Measurements from ENCODE around the gene MYRIP. TPM values are rescaled to one million over a fixed set of nuclear protein-coding genes. Genes with fewer than 3 reads are reported as not detected.

MYRIP gene
- total RNA-seq, 4 donors from 2014 or later = 1.0 to 9.6 (median 3.2) TPM

DNA sequence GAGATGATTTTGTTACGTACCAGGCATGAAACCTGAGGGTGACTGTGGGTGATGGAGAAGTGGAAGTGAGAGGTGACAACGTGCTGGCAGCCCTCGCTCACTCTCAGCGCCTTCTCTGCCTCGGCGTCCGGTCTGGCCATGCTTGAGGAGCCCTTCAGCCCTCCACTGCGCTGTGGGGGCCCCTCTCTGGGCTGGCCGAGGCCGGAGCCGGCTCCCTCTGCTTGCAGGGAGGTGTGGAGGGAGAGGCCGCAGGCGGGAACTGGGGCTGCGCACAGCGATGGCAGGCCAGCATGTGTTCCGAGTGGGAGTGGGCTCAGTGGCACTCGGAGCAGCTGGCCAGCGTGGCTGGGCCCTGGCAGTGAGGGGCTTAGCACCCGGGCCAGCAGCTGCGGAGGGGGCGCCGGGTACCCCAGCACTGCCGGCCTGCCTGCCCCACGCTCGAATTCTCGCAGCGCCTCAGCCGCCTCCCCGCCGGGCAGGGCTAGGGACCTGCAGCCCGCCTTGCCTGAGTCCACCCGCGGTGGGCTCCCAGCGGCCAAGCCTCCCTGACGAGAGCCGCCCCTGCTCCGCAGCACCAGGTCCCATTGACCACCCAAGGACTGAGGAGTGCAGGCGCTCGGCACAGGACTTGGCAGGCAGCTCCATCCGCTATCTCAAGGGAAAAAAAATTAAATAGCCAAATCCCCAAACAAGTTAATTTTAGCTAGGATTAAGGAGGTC, 29.7 kb upstream of the MYRIP start:
- ATAC-seq (ENCODE audit: low FRiP score) = no peak
- TF ChIP-seq CTCF (IDR thresholded peaks at IDR 0.05) = no peak
- no peak for DNase-seq (ENCODE audit: low spot score)

GRCh38 chr3:39780352-39780751, 29.1 kb upstream of the MYRIP start:
- no peak for TF ChIP-seq CTCF (IDR thresholded peaks at IDR 0.05)
- DNase-seq (ENCODE audit: low spot score) (no peak), ATAC-seq (ENCODE audit: low FRiP score) (no peak)

DNA sequence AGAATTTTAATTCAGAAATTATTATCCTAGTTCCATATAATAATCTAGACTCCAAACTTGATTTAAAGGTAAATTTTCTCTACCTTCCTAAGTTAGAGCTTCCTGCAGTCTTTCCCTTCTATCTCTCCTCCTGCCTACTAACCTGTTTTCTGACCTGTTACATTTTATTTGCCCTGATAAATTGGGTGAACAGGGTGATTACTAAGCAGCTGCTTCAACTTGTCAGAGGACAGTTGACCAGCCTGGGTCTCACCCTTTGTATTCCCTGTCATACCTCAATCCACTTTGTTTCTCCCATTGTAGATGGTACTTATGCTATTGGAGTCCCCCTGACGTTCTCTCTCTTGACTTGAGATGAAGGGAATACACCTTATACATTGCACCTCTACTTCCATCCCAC, 28.4 kb upstream of the MYRIP start:
- no peak for DNase-seq (ENCODE audit: low spot score)
- ATAC-seq (ENCODE audit: low FRiP score) = no peak
- TF ChIP-seq CTCF (IDR thresholded peaks at IDR 0.05) = no peak

- no peak for TF ChIP-seq CTCF (IDR thresholded peaks at IDR 0.05)
- ATAC-seq (ENCODE audit: low FRiP score) = no peak
- no peak for DNase-seq (ENCODE audit: low spot score)
Measured at GRCh38 chr3:39781632-39782031, 27.8 kb upstream of the MYRIP start.

- no peak for TF ChIP-seq CTCF (IDR thresholded peaks at IDR 0.05)
- ATAC-seq (ENCODE audit: low FRiP score) (no peak), DNase-seq (ENCODE audit: low spot score) (no peak)
Measured at GRCh38 chr3:39783680-39784079, 25.7 kb upstream of the MYRIP start.

DNA sequence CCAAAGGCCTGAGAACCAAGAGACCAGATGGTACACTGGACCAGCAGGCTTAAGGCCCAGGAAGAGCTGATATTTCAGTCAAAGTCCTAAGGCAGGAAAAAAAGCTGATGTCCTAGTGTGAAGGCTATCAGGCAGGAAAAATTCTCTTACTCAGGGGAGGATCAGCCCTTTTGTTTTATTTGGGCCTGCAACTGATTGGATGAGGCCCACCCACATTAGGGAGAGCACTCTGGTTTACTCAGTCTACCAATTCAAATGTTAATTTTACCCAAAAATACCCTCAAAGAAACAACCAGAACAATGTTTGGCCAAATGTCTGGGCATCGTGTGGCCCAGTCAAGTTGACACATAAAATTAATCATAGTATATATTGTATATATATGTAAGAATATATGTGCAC, 24.5 kb upstream of the MYRIP start:
- ATAC-seq (ENCODE audit: low FRiP score) = no peak
- no peak for DNase-seq (ENCODE audit: low spot score)
- TF ChIP-seq CTCF (IDR thresholded peaks at IDR 0.05) = no peak

- ATAC-seq (ENCODE audit: low FRiP score) (no peak), DNase-seq (ENCODE audit: low spot score) (no peak)
- TF ChIP-seq CTCF (IDR thresholded peaks at IDR 0.05) = no peak
Measured at GRCh38 chr3:39788128-39788883, 21.1 kb upstream of the MYRIP start.
